IPS DF 4.7 (cell line): ENCODE measurements around the gene IL24.
"Not testable (repeated sequence)": the region's sequence is repeated elsewhere in the genome, so short reads cannot be mapped to it uniquely, and the experiment has no call there.

Experiments used
- DNase-seq: peaks from one replicate; pipeline ENCODE4 v3.0.0-alpha.2; 2013; ENCODE audit warnings: low spot score; ENCODE audit errors: extremely low read depth

The IL24 gene

DNA sequence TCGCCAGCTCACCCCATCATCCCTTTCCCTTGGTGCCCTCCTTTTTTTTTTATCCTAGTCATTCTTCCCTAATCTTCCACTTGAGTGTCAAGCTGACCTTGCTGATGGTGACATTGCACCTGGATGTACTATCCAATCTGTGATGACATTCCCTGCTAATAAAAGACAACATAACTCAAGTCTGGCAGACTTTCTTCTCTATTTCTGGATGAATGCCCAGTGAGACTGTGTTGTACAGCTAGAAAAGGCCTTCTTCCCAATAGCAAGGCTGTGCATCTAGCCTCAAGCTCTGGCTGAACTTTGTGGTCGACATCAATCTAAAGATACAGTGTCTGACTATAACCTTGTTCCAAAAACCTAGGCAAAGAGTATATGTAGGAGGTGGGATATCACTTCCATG, 6.4 kb downstream of the IL24 start:
- no peak for DNase-seq

DNA sequence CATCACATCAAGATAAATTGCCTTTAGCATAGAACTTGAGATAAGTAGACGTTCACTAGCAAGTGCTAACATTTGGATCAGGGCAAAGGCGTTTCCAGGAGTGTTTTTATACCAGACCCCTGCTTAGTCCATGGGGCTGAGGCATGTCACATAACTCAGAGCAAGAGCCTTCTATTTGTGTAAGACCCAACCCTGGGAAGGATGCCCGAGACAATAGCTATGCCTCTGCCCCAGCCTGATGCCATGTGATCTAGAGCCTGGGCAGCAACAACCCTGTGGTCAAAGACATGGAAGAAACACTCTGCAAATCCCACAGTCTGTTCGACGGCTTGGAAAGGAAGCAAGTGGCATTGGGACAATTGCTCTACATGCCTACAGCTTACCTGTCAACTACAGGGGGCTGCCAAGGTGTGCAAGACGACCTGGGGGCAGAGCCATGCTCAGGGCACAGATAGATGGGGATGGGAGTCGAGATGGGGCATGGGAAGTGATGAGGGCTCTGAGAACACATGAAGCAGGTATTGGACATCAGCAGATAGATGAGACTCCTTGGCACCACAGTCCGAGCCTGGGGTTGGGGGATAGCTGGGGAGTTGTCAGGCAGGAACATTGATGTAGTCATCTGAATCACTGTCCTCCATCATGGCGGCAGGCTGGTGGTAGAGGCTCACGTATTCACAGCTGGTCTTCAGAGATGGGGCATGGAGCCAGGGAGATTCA, 7.3 kb downstream of the IL24 start:
- DNase-seq, result no peak

DNA sequence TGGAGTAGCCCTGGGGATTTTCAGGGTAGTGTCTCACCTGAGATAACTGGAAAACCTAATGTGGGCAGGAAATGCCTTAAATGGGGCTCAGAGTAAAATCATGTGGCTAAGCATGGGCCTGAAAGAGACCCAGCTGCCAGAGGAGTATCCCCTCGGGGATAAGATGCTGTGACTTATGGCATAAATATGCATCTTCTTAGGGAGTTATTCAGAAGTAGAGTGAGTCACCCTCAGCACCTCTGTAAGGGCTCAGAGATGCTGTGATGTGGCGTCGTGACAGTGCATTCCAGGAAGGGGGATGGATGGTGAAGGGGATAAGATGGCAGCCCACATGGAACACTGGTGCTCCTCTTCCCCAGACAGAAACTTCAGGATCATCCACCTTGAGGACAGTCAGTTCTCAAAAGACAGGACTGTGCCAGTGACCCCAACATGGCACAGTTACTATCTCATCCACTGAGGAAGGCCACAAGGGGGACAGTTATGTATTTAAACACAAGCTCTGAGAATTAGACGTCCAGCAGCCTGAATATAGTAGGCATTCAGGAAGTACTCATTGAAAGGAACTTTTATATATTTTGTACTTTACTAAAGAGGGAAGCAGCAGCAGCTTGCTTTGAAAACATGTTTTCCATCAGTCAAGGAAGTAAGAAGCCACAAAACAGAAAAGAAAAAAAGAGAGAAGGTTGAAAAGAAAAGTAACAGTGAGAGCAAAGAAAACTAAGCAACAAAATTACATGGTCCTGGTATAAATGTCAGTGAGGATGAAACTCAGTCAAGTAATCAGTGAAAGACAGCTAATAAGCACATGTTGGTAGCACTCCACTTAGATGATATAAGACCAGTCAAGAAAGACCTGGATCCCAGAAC, 8.3 kb downstream of the IL24 start:
- DNase-seq, result no peak

DNA sequence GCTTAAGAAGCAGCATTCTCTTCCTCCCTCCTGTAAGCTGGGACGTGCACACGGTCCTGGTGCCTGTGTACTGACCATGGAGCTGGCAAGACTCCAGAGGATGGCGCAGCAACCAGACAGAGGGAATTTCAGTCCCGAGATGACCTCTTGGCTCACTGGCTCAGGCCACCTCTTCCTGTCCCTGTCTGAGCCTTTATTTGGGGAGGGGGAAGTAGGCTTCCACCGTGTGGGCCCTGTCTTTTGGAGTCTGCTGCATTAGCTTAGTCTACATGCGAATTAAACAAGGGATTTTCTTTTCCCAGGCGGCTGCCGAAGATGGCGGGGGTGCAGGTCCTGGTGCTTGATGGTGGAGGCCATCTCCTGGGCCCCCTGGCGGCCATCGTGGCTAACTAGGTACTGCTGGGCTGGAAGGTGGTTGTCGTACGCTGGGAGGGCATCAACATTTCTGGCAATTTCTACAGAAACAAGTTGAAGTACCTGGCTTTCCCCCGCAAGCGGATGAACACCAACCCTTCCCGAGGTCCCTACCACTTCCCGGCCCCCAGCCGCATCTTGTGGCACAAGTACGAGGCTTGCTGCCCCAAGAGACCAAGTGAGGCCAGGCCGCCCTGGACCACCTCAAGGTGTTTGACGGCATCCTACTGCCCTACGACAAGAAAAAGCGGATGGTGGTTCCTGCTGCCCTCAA, 10.2 kb downstream of the IL24 start:
- no peak for DNase-seq

DNA sequence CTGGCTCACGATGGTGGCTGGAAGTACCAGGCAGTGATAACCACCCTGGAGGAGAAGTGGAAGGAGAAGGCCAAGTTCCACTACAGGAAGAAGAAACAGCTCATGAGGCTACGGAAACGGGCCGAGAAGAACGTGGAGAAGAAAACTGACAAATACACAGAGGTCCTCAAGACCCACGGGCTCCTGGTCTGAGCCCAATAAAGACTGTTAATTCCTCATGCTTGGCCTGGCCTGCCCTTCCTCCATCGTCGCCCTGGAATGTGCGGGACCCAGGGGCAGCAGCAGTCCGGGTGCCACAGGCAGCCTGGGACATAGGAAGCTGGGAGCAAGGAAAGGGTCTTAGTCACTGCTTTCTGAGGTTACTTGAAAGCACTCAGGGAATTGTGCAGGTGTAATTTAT, 10.8 kb downstream of the IL24 start:
- no peak for DNase-seq

DNA sequence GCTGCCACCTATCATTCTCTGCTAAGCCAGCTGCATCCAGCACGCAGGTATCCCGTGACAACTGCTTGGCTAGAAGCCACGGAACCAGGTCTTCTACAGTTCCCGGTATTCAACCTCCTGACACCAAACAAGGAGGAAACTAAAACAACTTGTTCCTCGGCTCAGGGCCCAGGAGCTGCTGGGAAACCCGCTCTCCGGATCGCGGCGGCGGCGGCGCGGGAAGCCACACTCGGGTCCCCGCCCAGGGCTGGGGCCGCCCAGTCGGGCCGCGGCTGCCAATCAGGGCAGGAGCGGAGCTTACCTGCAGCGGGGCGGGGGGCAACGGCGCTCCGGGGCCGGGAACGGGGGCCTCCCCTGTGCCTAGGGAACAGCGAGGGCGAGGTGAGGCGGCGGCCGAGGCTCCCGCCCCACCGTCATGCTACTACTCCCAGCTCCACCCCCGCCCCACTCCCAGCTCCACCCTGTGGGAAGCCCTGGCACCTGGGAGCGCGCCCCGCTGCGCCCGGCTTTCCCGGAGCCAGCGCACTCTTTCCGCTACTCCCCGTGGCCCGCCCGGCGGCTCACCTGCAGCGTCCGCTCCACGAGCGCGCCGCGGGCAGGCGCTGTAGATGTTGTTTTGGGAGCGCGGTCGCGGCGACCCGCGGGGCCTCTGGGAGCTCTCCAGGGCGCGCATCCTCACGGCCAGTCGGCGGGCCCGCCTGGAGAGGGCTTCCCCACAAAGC, 12.1 kb downstream of the IL24 start:
- no peak for DNase-seq

DNA sequence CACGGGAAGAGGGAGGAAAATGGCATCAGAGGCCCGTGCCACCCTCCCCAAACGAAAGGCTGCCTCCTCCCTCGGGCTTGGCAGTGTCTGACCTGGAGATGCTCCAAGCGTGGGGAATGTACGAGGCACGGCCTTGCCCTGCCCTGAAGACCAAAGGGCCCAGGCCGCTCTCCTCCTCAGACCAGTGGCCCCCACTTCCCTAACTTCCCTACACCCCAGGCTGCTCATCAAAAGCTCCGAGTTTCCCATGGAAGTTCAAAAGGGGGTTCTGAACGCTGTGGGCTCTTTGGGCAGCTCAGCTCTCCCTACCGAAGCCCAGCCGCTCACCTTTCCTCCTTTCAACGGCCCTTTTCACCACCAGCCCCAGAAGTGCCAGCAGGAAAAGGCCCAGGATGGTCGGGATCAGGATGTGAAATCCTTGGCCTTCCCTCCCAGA, 12.7 kb downstream of the IL24 start:
- no peak for DNase-seq

DNA sequence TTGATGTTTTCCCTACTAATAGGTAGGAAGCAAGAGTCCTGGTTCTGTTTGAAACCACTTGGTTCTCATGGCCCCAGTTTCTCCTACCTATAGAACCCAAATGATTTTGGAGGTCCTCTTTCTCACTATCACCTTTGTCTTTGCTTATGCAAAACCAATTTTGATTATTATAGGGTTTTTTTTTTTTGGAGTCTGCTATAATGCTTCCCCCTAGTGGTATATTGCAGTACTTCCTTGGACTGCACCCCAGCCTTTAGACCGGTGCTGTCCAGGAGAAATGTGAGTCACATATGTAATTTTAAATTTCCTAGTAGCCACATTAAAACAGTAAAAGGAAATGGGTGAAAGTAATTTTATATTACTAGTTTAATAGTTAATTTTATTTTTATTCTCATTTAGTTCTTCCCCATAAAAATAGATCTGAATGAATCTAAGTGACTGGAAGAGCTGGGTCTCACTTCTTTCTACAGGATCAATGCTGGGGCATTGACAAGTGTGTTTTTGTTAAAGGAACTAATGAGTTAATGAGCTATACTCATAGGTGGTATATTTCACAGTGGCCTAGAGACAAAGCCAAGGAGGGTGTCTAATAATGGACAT, 13.9 kb downstream of the IL24 start:
- DNase-seq, result no peak

DNA sequence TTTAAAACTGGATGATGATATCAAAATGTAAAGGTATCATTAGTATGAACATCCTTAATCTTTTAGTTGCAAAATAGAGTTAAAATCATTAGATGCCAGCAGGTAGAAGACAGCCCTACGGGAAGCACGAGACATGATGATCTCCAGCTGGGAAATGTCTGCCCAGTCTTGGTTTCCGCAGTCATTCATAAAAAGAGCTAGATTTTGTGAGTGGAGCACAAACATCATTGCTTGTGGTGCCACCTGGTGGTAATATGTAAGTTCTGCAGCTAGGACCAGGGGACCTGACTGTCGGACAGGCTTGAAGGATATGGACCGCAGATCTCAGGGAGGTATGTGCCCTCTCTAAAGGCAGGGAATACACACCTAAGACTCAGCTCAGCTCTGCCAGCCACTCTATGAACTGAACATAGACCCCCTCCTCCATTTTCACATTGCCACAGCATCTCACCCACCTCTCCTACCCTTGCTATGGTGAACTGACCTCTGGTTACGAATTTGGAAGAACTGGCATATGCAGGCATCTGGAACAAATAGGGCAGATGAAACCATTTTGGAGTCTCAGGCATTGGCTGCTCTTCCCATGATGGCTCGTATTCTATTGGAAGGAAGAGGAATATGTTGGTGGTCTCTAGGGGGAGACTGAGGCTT, 15.3 kb downstream of the IL24 start:
- DNase-seq, result no peak

DNA sequence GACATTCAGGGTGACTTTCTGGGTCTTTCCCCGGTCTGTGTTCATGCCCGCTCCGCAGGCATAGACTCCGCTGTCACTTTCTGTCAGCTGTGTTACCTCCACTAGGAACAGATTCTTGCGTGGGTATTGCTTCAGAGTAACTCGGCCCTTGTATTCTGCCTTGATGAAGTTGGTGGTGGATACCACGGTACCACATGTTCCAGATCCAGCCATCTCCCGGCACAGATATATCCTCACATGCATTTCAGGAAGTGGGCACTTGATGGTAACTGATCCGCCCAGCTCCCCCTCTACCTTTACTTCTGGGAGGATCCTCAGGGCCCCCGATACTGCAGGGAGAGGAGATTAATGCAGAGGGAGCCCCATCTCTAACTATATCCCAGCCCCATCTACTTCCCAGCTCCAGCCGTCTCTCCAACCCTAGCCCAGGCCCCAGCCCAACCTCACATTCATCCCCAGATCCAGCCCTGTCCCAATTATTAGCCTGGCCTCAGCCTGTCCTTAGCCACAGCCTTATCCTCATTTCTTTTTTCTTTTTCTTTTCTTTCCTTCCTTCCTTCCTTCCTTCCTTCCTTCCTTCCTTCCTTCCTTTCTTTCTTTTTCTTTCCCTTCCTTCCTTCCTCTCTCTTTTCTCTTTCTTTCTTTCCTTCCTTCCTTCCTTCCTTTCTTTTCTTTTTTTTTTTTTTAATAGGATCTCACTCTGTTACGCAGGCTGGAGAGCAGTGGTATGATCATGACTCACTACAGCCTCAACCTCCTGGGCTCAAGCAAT, 16.7 kb downstream of the IL24 start:
- DNase-seq, result no peak

DNA sequence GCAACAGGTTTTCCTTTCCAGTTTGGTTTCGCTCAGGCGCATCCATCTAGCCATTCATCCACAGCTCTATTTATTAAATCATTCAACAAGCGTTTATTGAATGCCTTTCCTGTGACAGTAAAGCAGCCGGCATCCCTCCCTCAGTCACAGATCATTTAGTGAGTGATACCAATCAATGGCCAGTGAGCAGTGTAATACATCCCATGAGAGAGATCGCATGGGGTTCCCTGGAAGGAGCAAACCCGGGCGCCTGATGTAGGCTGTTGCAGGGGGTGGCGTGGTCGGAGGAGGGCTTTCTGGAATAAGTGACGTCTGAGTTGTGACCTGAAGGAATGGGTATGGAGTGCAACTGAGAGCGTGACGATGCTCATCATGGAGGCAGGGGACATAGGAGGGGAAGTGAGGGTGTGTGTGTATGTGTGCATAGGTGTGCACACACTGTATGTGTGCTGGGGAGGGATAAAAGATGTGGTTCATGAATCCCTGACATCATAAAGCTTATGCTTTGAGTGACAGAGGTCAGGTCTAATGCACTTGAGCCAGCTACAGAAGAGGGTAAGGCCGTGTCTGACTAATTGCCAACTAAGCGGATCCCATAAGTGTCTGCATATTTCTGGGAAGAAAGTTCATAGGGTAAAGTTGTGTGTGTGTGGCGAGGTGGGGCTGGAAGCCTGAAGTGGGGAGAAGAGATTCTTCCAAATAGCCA, 17.9 kb downstream of the IL24 start:
- no peak for DNase-seq

DNA sequence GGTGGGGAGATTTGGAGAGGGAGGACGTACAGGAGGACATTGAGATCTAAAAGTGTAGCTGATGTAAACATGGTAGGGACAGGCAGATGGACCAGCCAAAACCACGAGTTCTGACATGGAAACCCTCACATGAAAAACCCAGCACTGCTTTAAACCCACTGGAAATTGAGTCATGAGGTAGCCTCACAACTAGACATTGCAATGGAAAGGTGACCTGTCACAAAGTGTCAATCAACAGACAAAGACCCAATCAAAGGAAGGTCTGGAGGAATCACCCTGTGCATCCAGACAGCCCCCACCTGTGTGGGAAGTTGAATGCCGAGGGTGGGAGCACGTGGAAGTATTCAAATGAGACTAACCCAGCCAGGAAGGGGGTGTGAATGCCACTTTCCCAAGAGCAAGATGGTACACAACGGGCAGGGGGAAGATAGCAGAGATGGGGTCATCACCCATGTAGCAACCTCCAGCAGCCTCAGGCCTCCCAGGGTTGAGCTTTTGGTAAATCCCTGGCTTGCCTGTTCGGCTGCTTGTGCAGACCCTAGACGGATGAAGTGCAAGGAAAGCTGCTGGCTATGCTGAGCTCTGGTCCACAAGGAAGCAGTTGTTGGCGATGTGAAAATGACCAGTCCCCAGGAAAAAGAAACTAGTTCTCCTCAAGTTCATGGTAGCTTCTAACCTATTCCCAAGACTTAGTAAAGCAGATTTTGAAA, 18.9 kb downstream of the IL24 start:
- DNase-seq, result no peak

DNA sequence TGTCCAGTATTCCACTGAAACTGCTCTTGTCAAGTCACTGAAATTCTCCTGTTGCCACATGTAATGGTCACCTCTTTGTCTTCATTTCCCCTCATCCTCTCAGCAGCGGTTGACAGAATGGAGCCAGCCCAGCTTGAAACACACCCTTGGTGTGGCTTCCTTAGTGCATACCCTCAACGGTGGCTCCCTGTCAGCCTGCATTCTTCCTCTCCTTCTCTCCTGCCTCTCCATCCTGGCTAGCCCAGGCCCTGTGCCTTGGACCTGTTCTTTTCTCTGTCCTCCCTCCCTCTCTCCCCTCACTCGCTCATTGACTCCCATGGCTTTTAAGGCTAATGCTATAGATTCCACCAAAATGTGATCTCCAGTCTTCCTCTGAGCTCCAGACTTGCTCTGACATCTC, 20.8 kb downstream of the IL24 start:
- no peak for DNase-seq

DNA sequence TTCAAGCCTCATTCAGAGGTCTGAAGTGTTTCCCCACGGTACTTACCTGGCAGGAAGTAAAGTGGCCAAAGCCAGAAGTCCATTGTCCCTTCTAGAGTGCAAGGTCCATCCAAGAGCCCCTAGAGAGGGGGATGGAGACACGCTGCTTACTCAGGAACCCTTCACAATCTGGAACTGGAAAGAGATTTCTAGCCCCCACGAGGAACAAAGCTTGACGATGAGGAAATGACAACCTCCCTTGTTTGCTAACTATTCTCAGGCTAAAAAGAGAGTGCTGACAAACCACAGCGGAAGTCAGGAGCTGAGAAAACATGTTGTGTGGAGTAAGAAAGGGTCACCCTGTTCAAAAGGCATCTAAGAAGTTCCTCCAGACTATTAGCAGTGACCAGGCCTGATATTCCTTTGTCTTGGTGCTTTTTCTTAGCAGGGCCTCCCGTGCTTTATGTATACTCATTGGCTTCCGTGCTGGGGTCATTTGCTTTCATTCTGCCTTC, 24.6 kb downstream of the IL24 start, which contains the start of gene FCMR:
FCMR (minus strand) TSS at position 170 of the 494 bp plus-strand sequence; CDS start at position 83, 87 bp downstream.
- no peak for DNase-seq

DNA sequence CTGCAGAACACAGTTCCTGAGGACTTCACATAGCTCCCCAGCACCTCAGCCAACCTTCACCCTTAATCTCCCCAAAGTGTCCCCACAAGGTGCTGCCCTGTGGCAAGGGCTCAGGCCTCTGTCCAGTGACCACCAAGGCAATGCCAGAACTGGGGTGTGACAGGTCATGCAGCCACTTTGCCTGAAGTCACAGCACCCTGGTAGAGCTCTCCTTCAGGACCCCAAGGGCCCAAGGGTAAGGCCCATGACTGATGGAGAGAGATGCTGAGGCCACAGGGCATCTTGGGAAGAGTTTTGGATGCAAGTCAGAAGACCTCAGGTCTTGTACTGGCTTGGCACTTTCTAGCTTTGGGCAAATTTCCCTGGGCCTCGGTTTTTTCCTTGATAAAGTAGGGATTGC, 25.3 kb downstream of the IL24 start:
- no peak for DNase-seq

DNA sequence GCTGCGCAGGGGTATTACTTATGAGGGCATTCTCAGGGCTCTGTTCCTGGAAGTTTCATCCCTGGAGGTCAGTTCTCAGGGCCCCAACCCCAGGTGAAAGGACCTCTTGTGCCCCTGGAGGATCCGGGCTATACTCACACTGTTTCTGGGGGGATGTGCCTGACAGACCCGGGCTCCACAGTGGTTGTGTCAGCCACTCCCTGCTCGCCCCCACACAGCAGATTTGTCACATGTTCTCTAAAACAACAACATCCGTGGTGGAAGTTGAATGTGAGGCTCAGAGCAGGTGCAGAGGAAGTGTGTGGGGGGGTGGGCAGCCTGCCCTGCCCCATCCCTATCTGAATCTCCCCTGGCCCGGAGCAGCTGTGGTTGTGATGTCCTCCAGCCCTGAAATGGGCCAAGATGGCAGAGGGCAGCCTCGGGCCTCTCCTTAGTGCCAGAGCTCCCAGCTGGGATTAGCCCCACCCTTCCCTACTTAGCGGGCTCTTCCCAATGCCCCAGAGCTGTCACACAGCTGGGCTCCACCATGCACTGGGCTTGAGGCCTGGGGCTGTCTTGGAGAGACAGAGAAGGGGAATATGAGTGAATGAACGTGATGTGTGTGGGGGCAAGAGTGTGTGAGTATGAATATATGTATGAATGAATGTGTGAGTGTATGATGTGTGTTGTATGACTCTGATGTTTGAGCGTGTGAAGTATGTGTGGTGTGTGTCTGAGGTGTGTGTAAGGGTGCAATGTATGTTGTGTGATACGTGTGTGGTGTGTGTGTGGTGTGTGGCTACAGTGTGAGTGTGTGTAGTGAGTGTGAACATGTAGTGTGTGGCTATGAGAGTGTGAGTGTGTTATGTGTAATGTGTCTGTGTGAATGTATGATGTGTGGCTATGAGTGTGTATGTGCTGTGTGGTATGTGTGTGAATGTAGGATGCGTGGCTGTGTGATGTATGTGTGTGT, 26.0 kb downstream of the IL24 start:
- DNase-seq, result no peak

DNA sequence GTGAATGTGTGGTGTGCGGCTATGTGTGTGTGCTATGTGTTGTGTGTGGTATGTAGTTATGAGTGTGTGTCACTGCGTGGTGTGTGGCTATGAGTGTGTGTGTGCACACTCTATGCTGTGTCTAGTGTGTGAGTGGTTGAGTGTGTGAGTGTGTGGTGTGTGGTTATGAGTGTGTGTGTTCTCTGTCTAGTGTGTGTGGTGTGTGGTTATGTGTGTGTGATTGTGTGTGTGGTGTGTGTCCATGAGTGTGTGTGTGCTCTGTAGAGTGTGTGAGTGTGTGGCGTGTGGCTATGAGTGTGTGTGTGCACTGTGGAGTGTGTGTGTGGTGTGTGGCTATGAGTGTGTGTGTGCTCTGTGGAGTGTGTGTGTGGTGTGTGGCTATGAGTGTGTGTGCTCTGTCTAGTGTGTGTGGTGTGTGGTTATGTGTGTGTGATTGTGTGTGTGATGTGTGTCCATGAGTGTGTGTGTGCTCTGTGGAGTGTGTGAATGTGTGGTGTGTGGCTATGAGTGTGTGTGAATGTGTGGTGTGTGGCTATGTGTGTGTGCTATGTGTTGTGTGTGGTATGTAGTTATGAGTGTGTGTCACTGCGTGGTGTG, 26.8 kb downstream of the IL24 start:
- not testable (repeated sequence) for DNase-seq
